ENCODE data around the gene RTBDN. TPM values are rescaled to one million over a fixed set of nuclear protein-coding genes. Genes with fewer than 3 reads are reported as not detected.
"Not testable (repeated sequence)": the region's sequence is repeated elsewhere in the genome, so short reads cannot be mapped to it uniquely, and the experiment has no call there.

The RTBDN gene
- total RNA-seq, 2 experiments from 2014 or later = not detected

DNA sequence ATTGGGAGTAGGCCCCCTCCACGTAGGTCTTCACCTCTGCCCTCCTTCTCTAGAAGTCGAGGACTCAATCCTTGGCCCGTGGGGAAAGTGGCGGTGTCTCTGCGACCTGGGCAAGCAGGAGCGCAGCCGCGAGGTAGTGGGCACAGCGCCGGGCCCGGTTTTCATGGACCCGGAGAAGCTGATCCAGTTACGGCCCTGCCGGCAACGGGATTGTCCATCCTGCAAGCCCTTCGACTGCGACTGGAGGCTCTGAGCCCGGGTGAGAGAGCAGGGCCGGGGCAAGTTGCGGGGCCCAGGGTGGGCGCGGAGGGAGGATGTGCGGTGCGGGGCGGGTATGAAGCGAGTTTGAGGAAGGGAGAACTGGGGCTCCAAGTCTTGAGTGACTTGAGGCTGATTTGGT lies 30.3 kb downstream of the RTBDN start:
- ATAC-seq = no peak
- Mint-ChIP-seq H3K36me3 (ENCODE audit: low read depth) (peaks cover 17% of the 10 kb centered on the region), H3K4me1 (ENCODE audit: low read depth) (peaks cover 43% of the 10 kb centered on the region)

GRCh38 chr19:12802267-12803106 lies 31.9 kb downstream of the RTBDN start:
- Mint-ChIP-seq H3K27ac (peak overlapping the region; percentile 54), H3K9me3 (ENCODE audit: insufficient read depth) (no peaks in the 10 kb centered on the region), H3K27me3 (ENCODE audit: low read depth) (no peaks in the 10 kb centered on the region), H3K4me3 (peak overlapping the region; percentile 89), H3K4me1 (ENCODE audit: low read depth) (peaks cover 39% of the 10 kb centered on the region), H3K36me3 (ENCODE audit: low read depth) (peaks cover 13% of the 10 kb centered on the region)
- ATAC-seq (no peak), DNase-seq (no peak)
- CTCF ChIA-PET = interaction anchor here (0.6 to 2.7 kb wide), 13 partner anchors 10 to 163 kb away, joined by 3 to 15 read pairs (median 5); partner anchors contain the start of gene JUNB
- POLR2A ChIA-PET = interaction anchor here (0.9 to 4.2 kb wide), 3 partner anchors 11 to 106 kb away, joined by 3 to 34 read pairs (median 3); partner anchors contain the start of genes FBXW9 and JUNB

More for the DNA sequence above, 30.3 kb downstream of the RTBDN start:
- POLR2A ChIA-PET = interaction anchor here (4.2 kb wide), 1 partner anchor 12 kb away, joined by 34 read pairs; the partner anchor contains the start of gene JUNB
- no peaks in the 10 kb centered on the region for H3K27me3 Mint-ChIP-seq (ENCODE audit: low read depth)
- no peak overlapping the region for H3K4me3 Mint-ChIP-seq
- no peak for DNase-seq
- CTCF ChIA-PET = interaction anchor here (1.9 to 2.7 kb wide), 3 partner anchors 26 to 47 kb away, joined by 7 to 15 read pairs (median 9); no protein-coding TSS in a partner anchor
- H3K27ac Mint-ChIP-seq = no peak overlapping the region
- no peaks in the 10 kb centered on the region for H3K9me3 Mint-ChIP-seq (ENCODE audit: insufficient read depth)

DNA sequence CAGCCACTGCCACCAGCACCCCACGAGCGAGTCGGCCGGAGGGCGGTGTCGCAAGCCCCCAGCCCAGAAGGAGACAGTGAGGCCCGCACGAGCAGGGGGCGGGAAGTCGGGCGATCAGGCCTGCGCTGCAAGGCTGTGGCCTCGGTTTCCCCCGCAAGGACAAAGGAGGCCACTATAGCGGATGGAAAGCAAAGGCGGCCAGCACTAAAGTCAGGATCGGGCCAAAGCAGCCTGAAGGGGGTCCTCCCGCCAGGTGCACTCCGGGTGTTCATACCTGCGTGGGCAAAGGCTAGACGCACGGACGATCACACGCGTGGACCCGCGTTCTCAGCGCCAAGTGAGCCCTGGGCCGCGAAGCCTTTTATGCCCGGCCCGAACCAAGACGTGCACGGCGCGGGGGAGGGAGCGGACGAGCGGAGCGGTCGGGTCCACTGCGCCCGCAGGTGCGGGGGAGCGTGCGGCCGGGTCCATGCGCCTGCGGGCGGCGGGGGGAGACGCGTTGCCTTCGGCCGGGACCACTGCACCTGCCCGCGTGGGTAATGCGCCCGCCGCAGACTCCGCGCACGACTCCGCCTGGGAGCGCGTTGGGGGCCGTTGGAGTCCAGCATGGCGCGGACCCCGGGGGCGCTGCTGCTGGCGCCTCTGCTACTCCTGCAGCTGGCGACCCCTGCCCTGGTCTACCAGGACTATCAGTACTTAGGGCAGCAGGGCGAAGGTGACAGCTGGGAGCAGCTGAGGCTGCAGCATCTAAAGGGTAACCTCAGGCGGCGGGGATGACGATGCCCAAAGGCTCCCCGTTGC lies 32.7 kb downstream of the RTBDN start, which contains the start of the genes PRDX2 and THSD8:
TSS of gene PRDX2 (minus strand) at position 335 of the 801 bp plus-strand sequence. CDS start 539 bp downstream, outside the sequence.
TSS of gene THSD8 (plus strand) at position 604 of the 801 bp plus-strand sequence. CDS start at position 607, 3 bp downstream.
- DNase-seq (peak; percentile 84), ATAC-seq (peak; percentile 64)
- peak within 1 kb of the TSS; percentile 81 for H3K27ac Mint-ChIP-seq
- ChIA-PET CTCF (interaction anchor here (0.8 to 11.4 kb wide), 12 partner anchors 10 to 164 kb away, joined by 3 to 390 read pairs (median 6); partner anchors contain the start of genes HOOK2 and JUNB), POLR2A (interaction anchor here (0.9 to 4.2 kb wide), 4 partner anchors 10 to 68 kb away, joined by 3 to 34 read pairs (median 4); partner anchors contain the start of gene JUNB)
- peaks cover 10% of the 10 kb centered on the region for H3K36me3 Mint-ChIP-seq (ENCODE audit: low read depth)
- no peaks in the 10 kb centered on the region for H3K27me3 Mint-ChIP-seq (ENCODE audit: low read depth)
- no peaks in the 10 kb centered on the region for H3K9me3 Mint-ChIP-seq (ENCODE audit: insufficient read depth)
- H3K4me1 Mint-ChIP-seq (ENCODE audit: low read depth) = peaks cover 32% of the 10 kb centered on the region
- peak within 1 kb of the TSS; percentile 89 for H3K4me3 Mint-ChIP-seq

GRCh38 chr19:12800923-12801465 lies 33.4 kb downstream of the RTBDN start:
- peak overlapping the region; percentile 81 for H3K27ac Mint-ChIP-seq
- H3K4me1 Mint-ChIP-seq (ENCODE audit: low read depth) = peaks cover 32% of the 10 kb centered on the region
- H3K27me3 Mint-ChIP-seq (ENCODE audit: low read depth) = no peaks in the 10 kb centered on the region
- ChIA-PET POLR2A (interaction anchor here (0.7 to 4.2 kb wide), 4 partner anchors 9 to 81 kb away, joined by 3 to 34 read pairs (median 4); partner anchors contain the start of gene JUNB), CTCF (interaction anchor here (0.9 to 11.4 kb wide), 5 partner anchors 25 to 165 kb away, joined by 3 to 390 read pairs (median 12); partner anchors contain the start of genes HOOK2 and TRIR)
- peak overlapping the region; percentile 89 for H3K4me3 Mint-ChIP-seq
- DNase-seq = peak; percentile 35
- peaks cover 7% of the 10 kb centered on the region for H3K36me3 Mint-ChIP-seq (ENCODE audit: low read depth)
- H3K9me3 Mint-ChIP-seq (ENCODE audit: insufficient read depth) = no peaks in the 10 kb centered on the region
- ATAC-seq = peak; percentile 16

- peak overlapping the region; percentile 89 for H3K4me3 Mint-ChIP-seq
- POLR2A ChIA-PET = interaction anchor here (0.7 to 4.2 kb wide), 4 partner anchors 8 to 80 kb away, joined by 3 to 34 read pairs (median 4); partner anchors contain the start of gene JUNB
Observed at GRCh38 chr19:12800466-12800770, 34.0 kb downstream of the RTBDN start.

GRCh38 chr19:12799742-12800465 lies 34.5 kb downstream of the RTBDN start:
- ATAC-seq (no peak), DNase-seq (no peak)
- Mint-ChIP-seq H3K27me3 (ENCODE audit: low read depth) (no peaks in the 10 kb centered on the region), H3K4me3 (peak overlapping the region; percentile 89), H3K4me1 (ENCODE audit: low read depth) (peaks cover 36% of the 10 kb centered on the region), H3K9me3 (ENCODE audit: insufficient read depth) (no peaks in the 10 kb centered on the region), H3K27ac (no peak overlapping the region), H3K36me3 (ENCODE audit: low read depth) (peaks cover 9% of the 10 kb centered on the region)
- POLR2A ChIA-PET = interaction anchor here (1.4 to 4.2 kb wide), 3 partner anchors 8 to 66 kb away, joined by 5 to 34 read pairs (median 6); partner anchors contain the start of gene JUNB
- CTCF ChIA-PET = interaction anchor here (0.8 to 11.4 kb wide), 6 partner anchors 24 to 77 kb away, joined by 3 to 390 read pairs (median 8); partner anchors contain the start of gene HOOK2

More at GRCh38 chr19:12800466-12800770, 34.0 kb downstream of the RTBDN start:
- ATAC-seq = no peak
- DNase-seq = peak; percentile 22
- peaks cover 9% of the 10 kb centered on the region for H3K36me3 Mint-ChIP-seq (ENCODE audit: low read depth)
- H3K9me3 Mint-ChIP-seq (ENCODE audit: insufficient read depth) = no peaks in the 10 kb centered on the region
- peaks cover 35% of the 10 kb centered on the region for H3K4me1 Mint-ChIP-seq (ENCODE audit: low read depth)
- no peaks in the 10 kb centered on the region for H3K27me3 Mint-ChIP-seq (ENCODE audit: low read depth)
- CTCF ChIA-PET = interaction anchor here (0.9 to 11.4 kb wide), 5 partner anchors 24 to 165 kb away, joined by 3 to 390 read pairs (median 12); partner anchors contain the start of genes HOOK2 and TRIR
- H3K27ac Mint-ChIP-seq = peak overlapping the region; percentile 81

DNA sequence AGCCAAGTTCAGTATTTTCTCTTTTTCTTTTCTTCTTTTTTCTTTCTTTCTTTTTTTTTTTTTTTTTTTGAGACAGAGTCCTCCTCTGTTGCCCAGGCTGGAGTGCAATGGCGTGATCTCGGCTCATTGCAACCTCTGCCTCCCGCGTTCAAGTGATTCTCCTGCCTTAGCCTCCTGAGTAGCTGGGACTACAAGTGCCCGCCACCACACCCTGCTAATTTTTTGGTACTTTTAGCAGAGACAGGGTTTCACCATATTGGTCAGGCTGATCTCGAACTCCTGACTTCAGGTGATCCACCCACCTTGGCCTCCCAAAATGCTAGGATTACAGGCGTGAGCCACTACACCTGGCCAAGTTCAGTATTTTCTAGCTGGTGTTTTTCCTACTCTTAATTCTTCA lies 36.8 kb downstream of the RTBDN start:
- H3K9me3 Mint-ChIP-seq (ENCODE audit: insufficient read depth); H3K27ac Mint-ChIP-seq; ATAC-seq; H3K4me3 Mint-ChIP-seq; DNase-seq; H3K27me3 Mint-ChIP-seq (ENCODE audit: low read depth): not testable (repeated sequence)
- POLR2A ChIA-PET = interaction anchor here (8.4 kb wide), 1 partner anchor 21 kb away, joined by 380 read pairs; the partner anchor contains the start of gene HOOK2
- peaks cover 45% of the 10 kb centered on the region for H3K4me1 Mint-ChIP-seq (ENCODE audit: low read depth)
- H3K36me3 Mint-ChIP-seq (ENCODE audit: low read depth) = peaks cover 15% of the 10 kb centered on the region
- CTCF ChIA-PET = interaction anchor here (1.0 to 11.4 kb wide), 3 partner anchors 22 to 64 kb away, joined by 4 to 390 read pairs (median 383); partner anchors contain the start of gene HOOK2

DNA sequence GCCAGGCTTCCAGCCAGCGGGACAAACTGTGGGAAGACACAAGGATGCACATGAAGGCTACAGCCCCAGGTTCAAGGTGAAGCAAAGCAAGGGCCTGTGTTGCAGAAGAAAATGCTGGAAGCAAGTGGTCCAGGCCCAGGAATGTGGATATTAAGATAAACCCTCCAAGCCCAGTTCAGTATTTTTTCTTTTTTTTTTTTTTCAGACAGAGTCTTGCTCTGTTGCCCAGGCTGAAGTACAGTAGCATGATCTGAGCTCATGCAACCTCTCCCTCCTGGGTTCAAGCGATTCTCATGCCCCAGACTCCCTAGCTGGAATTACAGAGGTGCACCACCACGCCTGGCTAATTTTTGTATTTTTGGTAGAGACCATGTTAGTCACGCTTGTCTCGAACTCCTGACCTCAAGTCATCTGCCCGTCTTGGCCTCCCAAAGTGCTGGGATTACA lies 37.2 kb downstream of the RTBDN start:
- Mint-ChIP-seq H3K27ac (no peak overlapping the region), H3K27me3 (ENCODE audit: low read depth) (no peaks in the 10 kb centered on the region), H3K4me1 (ENCODE audit: low read depth) (peaks cover 41% of the 10 kb centered on the region), H3K4me3 (no peak overlapping the region), H3K9me3 (ENCODE audit: insufficient read depth) (no peaks in the 10 kb centered on the region), H3K36me3 (ENCODE audit: low read depth) (peaks cover 18% of the 10 kb centered on the region)
- ChIA-PET POLR2A (interaction anchor here (8.4 kb wide), 1 partner anchor 21 kb away, joined by 380 read pairs; the partner anchor contains the start of gene HOOK2), CTCF (interaction anchor here (1.0 to 11.4 kb wide), 9 partner anchors 21 to 77 kb away, joined by 4 to 390 read pairs (median 12); partner anchors contain the start of gene HOOK2)
- DNase-seq (no peak), ATAC-seq (no peak)

GRCh38 chr19:12796146-12797071 lies 38.0 kb downstream of the RTBDN start:
- ATAC-seq (no peak), DNase-seq (peak; percentile 84)
- ChIA-PET POLR2A (interaction anchor here (0.7 to 8.4 kb wide), 8 partner anchors 11 to 100 kb away, joined by 3 to 380 read pairs (median 4); partner anchors contain the start of genes FBXW9 and HOOK2), CTCF (interaction anchor here (0.6 to 11.4 kb wide), 32 partner anchors 9 to 873 kb away, joined by 3 to 390 read pairs (median 4); partner anchors contain the start of genes DNASE2, FBXW9, GET3 and HOOK2)
- H3K27ac Mint-ChIP-seq = peak overlapping the region; percentile 82
- H3K27me3 Mint-ChIP-seq (ENCODE audit: low read depth) = no peaks in the 10 kb centered on the region
- peaks cover 21% of the 10 kb centered on the region for H3K36me3 Mint-ChIP-seq (ENCODE audit: low read depth)
- H3K4me3 Mint-ChIP-seq = peak overlapping the region; percentile 63
- peaks cover 39% of the 10 kb centered on the region for H3K4me1 Mint-ChIP-seq (ENCODE audit: low read depth)
- no peaks in the 10 kb centered on the region for H3K9me3 Mint-ChIP-seq (ENCODE audit: insufficient read depth)
